Neural cell (in vitro differentiated cells): ENCODE data around the gene SOX9. TPM values are rescaled to one million over a fixed set of nuclear protein-coding genes. Genes with fewer than 3 reads are reported as not detected.

Source experiments
- H2AFZ ChIP-seq: fragments of 200-600, 300-800 bp; sonication (generic), shearing (Covaris generic); 2 replicates; pipeline ENCODE4 v1.6.0; 2014; ENCODE audit warnings: low read depth, mild to moderate bottlenecking, antibody characterized with exemption, low read length, moderate library complexity
- H3F3A ChIP-seq: fragments of 200-600 bp; shearing (Covaris generic); 2 replicates; pipeline ENCODE4 v1.6.1; 2016; ENCODE audit warnings: mild to moderate bottlenecking, moderate library complexity, mixed read lengths, antibody characterized with exemption, low read length; ENCODE audit not compliant: insufficient read depth, poor library complexity, severe bottlenecking
- H3K27ac ChIP-seq: fragments of 200-600, 300-800 bp; sonication (generic), shearing (Covaris generic); 2 replicates; pipeline ENCODE4 v1.5.1; 2014; ENCODE audit warnings: mild to moderate bottlenecking, low read length, moderate library complexity
- H3K27me3 ChIP-seq: fragments of 300-800, 200-600 bp; sonication (generic), shearing (Covaris generic); 2 replicates; pipeline ENCODE4 v1.6.0; 2014; ENCODE audit warnings: mild to moderate bottlenecking, low read depth, low read length, moderate library complexity; ENCODE audit not compliant: insufficient read depth
- H3K36me3 ChIP-seq: fragments of 300-800, 200-600 bp; sonication (generic), shearing (Covaris generic); 2 replicates; pipeline ENCODE4 v1.5.1; 2014; ENCODE audit warnings: mild to moderate bottlenecking, antibody characterized with exemption, low read length, moderate library complexity; ENCODE audit not compliant: insufficient read depth
- H3K4me2 ChIP-seq: fragments of 300-800, 200-600 bp; sonication (generic), shearing (Covaris generic); 2 replicates; pipeline ENCODE4 v1.6.0; 2014; ENCODE audit warnings: mild to moderate bottlenecking, low read length
- H3K4me3 ChIP-seq: fragments of 300-800, 200-600 bp; sonication (generic), shearing (Covaris generic); 2 replicates; pipeline ENCODE4 v1.5.1; 2014; ENCODE audit warnings: mild to moderate bottlenecking, low read length, moderate library complexity
- H3K79me2 ChIP-seq: fragments of 200-600 bp; shearing (Covaris generic); replicated peaks from 2 replicates; pipeline ENCODE4 v1.6.0; 2014; ENCODE audit warnings: mild to moderate bottlenecking, low read length, moderate library complexity; ENCODE audit not compliant: insufficient read depth
- H3K9ac ChIP-seq: fragments of 300-800, 200-600 bp; sonication (generic), shearing (Covaris generic); 2 replicates; pipeline ENCODE4 v1.6.1; 2016; ENCODE audit warnings: mild to moderate bottlenecking, low read length, mixed read lengths
- H3K9me2 ChIP-seq: fragments of 200-600 bp; shearing (Covaris generic); 2 replicates; pipeline ENCODE4 v1.6.1; 2016; ENCODE audit warnings: mild to moderate bottlenecking, low read length, mixed read lengths; ENCODE audit not compliant: insufficient read depth
- H3K9me3 ChIP-seq: fragments of 200-600, 300-800 bp; sonication (generic), shearing (Covaris generic); 2 replicates; pipeline ENCODE4 v1.6.1; 2016; ENCODE audit warnings: mild to moderate bottlenecking, mixed run types, low read length, moderate library complexity, mixed read lengths
- H4K20me1 ChIP-seq: fragments of 200-600 bp; shearing (Covaris generic); 2 replicates; pipeline ENCODE4 v1.6.1; 2016; ENCODE audit warnings: mild to moderate bottlenecking, mixed run types; ENCODE audit not compliant: insufficient read depth
- EP300 ChIP-seq: fragments of 450-650 bp; conservative IDR thresholded peaks from 2 replicates; pipeline ENCODE4 v1.6.1; 2014; ENCODE audit warnings: antibody characterized with exemption, mild to moderate bottlenecking, moderate library complexity; ENCODE audit not compliant: poor library complexity, severe bottlenecking
- EZH2 ChIP-seq: fragments of 200-600, 300-800 bp; shearing (Covaris generic), sonication (generic); IDR thresholded peaks from 2 replicates; pipeline ENCODE4 v1.6.1; 2014; ENCODE audit warnings: antibody characterized with exemption, low read length, borderline replicate concordance, mild to moderate bottlenecking; ENCODE audit not compliant: insufficient read depth, poor library complexity, severe bottlenecking
- MXI1 ChIP-seq: fragments of 450-650 bp; conservative IDR thresholded peaks from 2 replicates; pipeline ENCODE4 v1.6.1; 2014; ENCODE audit warnings: antibody characterized with exemption, mild to moderate bottlenecking; ENCODE audit not compliant: poor library complexity, severe bottlenecking
- POLR2AphosphoS5 ChIP-seq: IDR thresholded peaks from 2 replicates; pipeline ENCODE4 v1.6.1; 2012
- RAD21 ChIP-seq: fragments of 450-650 bp; conservative IDR thresholded peaks from 2 replicates; pipeline ENCODE4 v1.6.1; 2014; ENCODE audit warnings: antibody characterized with exemption, mild to moderate bottlenecking, moderate library complexity
- SMC3 ChIP-seq: fragments of 450-650 bp; conservative IDR thresholded peaks from 2 replicates; pipeline ENCODE4 v1.6.1; 2014; ENCODE audit warnings: antibody characterized with exemption, mild to moderate bottlenecking, moderate library complexity; ENCODE audit not compliant: poor library complexity
- TAF1 ChIP-seq: IDR thresholded peaks from 2 replicates; pipeline ENCODE4 v1.6.1; 2012; ENCODE audit warnings: low read depth
- polyA plus RNA-seq: library from polyadenylated mRNA; depleted of rRNA; stranded (reverse); fragments of >200 nt; gene quantifications from 2 replicates; pipeline ENCODE4 v1.2.3, GENCODE V29; 2014
- TF ChIP-seq, protein P1 (sequence below): fragments of 450-650 bp; IDR thresholded peaks from 2 replicates; pipeline ENCODE4 v1.5.1; 2014; ENCODE audit warnings: antibody characterized with exemption, mild to moderate bottlenecking, moderate library complexity; ENCODE audit not compliant: poor library complexity, severe bottlenecking
- TF ChIP-seq, protein P2 (sequence below): IDR thresholded peaks from 2 replicates; pipeline ENCODE4 v1.6.1; 2012; ENCODE audit warnings: borderline replicate concordance

Gene SOX9
- polyA plus RNA-seq, 1 donor from 2014 or later, result 0.68 TPM

DNA sequence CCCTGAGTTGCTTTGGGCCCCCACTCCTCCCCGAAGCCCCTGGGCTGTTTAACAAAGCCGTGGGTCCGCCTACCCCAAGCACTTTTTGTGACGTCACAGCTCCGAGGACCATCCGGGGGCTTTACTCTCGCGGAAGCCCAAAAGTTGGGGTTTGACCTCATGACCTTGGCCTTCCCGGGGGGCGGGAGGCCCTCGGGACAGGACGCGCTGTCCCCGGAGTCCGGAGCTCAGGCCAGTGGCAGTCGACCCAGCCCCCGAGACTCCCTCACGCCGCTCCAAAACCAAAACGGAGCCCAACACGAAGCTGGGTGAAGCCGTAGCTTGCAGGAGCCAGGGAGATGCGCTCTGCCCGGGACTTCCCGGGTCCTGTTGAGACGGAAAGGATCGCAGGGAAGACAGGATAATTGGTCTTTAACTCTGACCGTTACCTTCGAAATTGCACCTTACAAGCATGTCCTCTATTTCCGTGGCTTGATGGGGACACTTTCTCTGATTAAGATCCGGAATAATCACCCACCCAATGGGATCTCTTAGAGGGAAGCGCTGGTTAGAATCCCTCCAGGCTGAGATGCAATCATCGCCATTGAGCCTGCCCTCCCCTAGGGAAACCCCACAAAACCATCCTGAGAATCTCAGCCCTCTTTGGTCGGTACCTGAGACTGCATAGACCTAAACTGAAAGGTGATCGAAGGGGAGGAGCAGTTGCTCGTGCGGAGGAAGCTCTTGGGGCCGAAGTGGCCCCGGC lies 4.9 kb upstream of the SOX9 start:
- H3K27ac ChIP-seq, result no peak overlapping the region
- H3K36me3 ChIP-seq, result no peaks in the 10 kb centered on the region
- H4K20me1 ChIP-seq, result no peaks in the 10 kb centered on the region
- H3K79me2 ChIP-seq, result no peaks in the 10 kb centered on the region
- no peaks in the 10 kb centered on the region for H3F3A ChIP-seq
- peaks cover 10% of the 10 kb centered on the region for H3K9me3 ChIP-seq
- no peaks in the 10 kb centered on the region for H3K9me2 ChIP-seq
- H2AFZ ChIP-seq, result no peak overlapping the region
- no peak overlapping the region for H3K4me2 ChIP-seq
- TF ChIP-seq RAD21, result no peak
- H3K9ac ChIP-seq, result no peak overlapping the region
- H3K4me3 ChIP-seq, result no peak overlapping the region
- peaks cover 54% of the 10 kb centered on the region for H3K27me3 ChIP-seq

DNA sequence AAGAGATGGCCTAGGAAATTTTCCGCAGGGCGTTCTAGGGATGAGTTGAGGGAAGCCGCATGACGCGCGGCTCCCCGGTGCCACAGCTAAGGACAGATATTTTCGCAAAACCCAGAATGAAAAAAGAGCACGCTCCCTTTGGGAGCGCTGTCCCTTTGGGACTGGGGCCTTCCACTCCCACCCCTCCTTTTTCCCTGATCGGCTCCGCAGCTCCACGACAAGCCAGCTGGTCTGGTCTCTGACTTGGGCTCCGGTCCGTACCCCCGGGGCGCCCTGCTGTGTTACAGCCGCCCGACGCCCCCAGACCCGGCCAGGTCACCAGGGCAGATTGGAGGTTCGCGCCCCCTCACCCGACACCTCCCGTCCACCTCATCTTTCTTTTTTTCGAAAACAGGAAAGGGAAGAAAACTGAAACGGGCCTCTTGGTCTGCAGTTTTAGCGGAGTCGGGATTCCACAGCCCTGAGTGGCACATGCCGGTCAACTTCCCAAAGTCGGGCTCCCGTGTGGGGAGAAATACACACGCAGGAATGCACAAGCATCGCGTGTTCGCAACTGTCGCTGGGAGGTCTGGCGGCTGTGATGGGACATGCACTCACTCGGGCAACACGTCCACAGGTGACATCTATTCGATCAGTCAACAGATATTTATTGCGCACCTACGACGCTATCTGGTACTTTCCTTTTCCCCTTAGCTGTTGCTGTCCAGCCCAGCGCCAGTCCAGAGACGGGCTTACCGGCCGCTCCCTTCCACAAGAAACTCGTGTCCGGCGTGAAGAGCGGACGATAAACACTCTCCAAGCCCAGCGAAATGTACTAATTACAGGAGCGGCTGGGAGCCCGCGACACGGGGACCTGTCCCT lies 3.9 kb upstream of the SOX9 start:
- no peaks in the 10 kb centered on the region for H3K36me3 ChIP-seq
- peaks cover 63% of the 10 kb centered on the region for H3K27me3 ChIP-seq
- H2AFZ ChIP-seq, result no peak overlapping the region
- no peaks in the 10 kb centered on the region for H3F3A ChIP-seq
- no peak overlapping the region for H3K4me3 ChIP-seq
- no peaks in the 10 kb centered on the region for H3K9me2 ChIP-seq
- H3K27ac ChIP-seq, result no peak overlapping the region
- TF ChIP-seq SMC3 (no peak), EP300 (no peak), MXI1 (no peak), EZH2 (no peak), TAF1 (no peak)
- TF ChIP-seq, protein P1, sequence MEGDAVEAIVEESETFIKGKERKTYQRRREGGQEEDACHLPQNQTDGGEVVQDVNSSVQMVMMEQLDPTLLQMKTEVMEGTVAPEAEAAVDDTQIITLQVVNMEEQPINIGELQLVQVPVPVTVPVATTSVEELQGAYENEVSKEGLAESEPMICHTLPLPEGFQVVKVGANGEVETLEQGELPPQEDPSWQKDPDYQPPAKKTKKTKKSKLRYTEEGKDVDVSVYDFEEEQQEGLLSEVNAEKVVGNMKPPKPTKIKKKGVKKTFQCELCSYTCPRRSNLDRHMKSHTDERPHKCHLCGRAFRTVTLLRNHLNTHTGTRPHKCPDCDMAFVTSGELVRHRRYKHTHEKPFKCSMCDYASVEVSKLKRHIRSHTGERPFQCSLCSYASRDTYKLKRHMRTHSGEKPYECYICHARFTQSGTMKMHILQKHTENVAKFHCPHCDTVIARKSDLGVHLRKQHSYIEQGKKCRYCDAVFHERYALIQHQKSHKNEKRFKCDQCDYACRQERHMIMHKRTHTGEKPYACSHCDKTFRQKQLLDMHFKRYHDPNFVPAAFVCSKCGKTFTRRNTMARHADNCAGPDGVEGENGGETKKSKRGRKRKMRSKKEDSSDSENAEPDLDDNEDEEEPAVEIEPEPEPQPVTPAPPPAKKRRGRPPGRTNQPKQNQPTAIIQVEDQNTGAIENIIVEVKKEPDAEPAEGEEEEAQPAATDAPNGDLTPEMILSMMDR, result no peak
- H3K79me2 ChIP-seq, result peaks cover 1% of the 10 kb centered on the region
- no peak overlapping the region for H3K4me2 ChIP-seq
- peaks cover 10% of the 10 kb centered on the region for H3K9me3 ChIP-seq
- no peak overlapping the region for H3K9ac ChIP-seq
- H4K20me1 ChIP-seq, result no peaks in the 10 kb centered on the region

DNA sequence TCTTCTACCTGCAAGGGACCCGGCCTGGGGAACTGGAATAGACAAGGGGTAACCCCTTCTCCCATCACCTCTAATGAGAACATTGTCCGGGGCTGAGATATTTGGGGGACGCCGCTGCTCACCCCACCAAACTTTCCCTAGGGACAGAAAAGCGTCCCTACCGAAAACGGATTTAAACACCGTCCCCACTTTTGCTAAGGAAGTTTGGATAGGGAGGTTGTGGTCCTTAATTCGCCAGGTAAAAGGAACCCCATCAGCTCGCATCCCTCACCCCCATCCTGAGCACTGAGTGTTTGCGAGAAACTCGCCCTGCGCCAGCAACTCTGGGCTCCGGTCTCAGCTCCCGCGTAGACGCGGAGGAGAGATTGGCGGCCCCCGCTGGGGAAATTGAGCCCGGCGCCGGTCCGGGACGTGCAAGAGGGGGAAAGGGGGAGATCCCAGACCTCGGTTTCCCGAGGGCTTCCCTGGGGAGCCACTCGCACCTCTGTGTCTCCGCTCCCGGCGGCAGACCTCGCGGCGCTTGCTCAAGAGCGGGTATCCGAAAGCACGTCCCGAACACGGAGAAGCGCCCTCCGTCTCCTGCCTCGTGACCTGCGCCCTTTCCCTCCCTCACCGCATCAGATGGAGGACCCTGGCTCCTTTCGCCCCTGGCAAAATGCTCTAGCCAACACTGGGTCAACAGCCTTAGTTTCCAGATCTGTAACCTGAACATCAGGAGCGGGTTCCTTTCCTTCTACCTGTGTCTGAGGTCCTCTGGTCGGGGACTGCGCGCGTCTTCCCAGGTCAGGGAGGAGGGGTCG lies 3.1 kb upstream of the SOX9 start:
- no peaks in the 10 kb centered on the region for H3K36me3 ChIP-seq
- peaks cover 10% of the 10 kb centered on the region for H3K9me3 ChIP-seq
- no peaks in the 10 kb centered on the region for H3K9me2 ChIP-seq
- H3K9ac ChIP-seq, result no peak overlapping the region
- H2AFZ ChIP-seq, result no peak overlapping the region
- no peaks in the 10 kb centered on the region for H3F3A ChIP-seq
- peak overlapping the region; percentile 47 for H3K4me3 ChIP-seq
- peaks cover 9% of the 10 kb centered on the region for H3K79me2 ChIP-seq
- H3K27ac ChIP-seq, result no peak overlapping the region
- TF ChIP-seq MXI1, result no peak
- TF ChIP-seq, protein P2, sequence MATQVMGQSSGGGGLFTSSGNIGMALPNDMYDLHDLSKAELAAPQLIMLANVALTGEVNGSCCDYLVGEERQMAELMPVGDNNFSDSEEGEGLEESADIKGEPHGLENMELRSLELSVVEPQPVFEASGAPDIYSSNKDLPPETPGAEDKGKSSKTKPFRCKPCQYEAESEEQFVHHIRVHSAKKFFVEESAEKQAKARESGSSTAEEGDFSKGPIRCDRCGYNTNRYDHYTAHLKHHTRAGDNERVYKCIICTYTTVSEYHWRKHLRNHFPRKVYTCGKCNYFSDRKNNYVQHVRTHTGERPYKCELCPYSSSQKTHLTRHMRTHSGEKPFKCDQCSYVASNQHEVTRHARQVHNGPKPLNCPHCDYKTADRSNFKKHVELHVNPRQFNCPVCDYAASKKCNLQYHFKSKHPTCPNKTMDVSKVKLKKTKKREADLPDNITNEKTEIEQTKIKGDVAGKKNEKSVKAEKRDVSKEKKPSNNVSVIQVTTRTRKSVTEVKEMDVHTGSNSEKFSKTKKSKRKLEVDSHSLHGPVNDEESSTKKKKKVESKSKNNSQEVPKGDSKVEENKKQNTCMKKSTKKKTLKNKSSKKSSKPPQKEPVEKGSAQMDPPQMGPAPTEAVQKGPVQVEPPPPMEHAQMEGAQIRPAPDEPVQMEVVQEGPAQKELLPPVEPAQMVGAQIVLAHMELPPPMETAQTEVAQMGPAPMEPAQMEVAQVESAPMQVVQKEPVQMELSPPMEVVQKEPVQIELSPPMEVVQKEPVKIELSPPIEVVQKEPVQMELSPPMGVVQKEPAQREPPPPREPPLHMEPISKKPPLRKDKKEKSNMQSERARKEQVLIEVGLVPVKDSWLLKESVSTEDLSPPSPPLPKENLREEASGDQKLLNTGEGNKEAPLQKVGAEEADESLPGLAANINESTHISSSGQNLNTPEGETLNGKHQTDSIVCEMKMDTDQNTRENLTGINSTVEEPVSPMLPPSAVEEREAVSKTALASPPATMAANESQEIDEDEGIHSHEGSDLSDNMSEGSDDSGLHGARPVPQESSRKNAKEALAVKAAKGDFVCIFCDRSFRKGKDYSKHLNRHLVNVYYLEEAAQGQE, result no peak
- TF ChIP-seq RAD21, result no peak
- TF ChIP-seq, protein P1, result no peak
- TF ChIP-seq EZH2, result no peak
- TF ChIP-seq EP300, result no peak
- TF ChIP-seq SMC3, result no peak
- no peak for TF ChIP-seq POLR2AphosphoS5
- TF ChIP-seq TAF1, result no peak
- no peaks in the 10 kb centered on the region for H4K20me1 ChIP-seq
- H3K4me2 ChIP-seq, result no peak overlapping the region
- H3K27me3 ChIP-seq, result peaks cover 67% of the 10 kb centered on the region
